SK-N-SH (cell line): ENCODE data around the gene TUBB4A.

Experiments used
- CTCF ChIP-seq: fragments of 200-600 bp; sonication (generic); IDR thresholded peaks from 2 replicates; pipeline ENCODE4 v1.6.1; 2017; ENCODE audit warnings: antibody characterized with exemption, mild to moderate bottlenecking, moderate library complexity
- EP300 ChIP-seq, 2 experiments: IDR thresholded peaks; 2 replicates each; pipeline versions ENCODE4 v1.4.0 to v1.6.1; 2012; ENCODE audit warnings: borderline replicate concordance in 1 of 2, low read depth in 1 of 2, low read length in 1 of 2
- EZH2phosphoT487 ChIP-seq: fragments of 200-600 bp; sonication (generic); IDR thresholded peaks from 2 replicates; pipeline ENCODE4 v1.6.1; 2017; ENCODE audit warnings: low read depth, mixed run types, mild to moderate bottlenecking, antibody characterized with exemption, moderate library complexity, borderline replicate concordance
- FOXJ3 ChIP-seq: sonication (generic); formaldehyde crosslinking; IDR thresholded peaks from 2 replicates; pipeline ENCODE4 v1.5.1; 2020; ENCODE audit warnings: mild to moderate bottlenecking, missing genetic modification reagents
- GATA2 ChIP-seq: sonication (generic); formaldehyde crosslinking; IDR thresholded peaks from 2 replicates; pipeline ENCODE4 v1.5.0; 2020; ENCODE audit warnings: mild to moderate bottlenecking, missing genetic modification reagents
- MAX ChIP-seq: IDR thresholded peaks from 2 replicates; pipeline ENCODE4 v1.4.0; 2012; ENCODE audit warnings: low read depth
- MXI1 ChIP-seq: IDR thresholded peaks from 2 replicates; pipeline ENCODE4 v1.6.1; 2012; ENCODE audit warnings: mild to moderate bottlenecking, low read depth, low read length, improper control_type of control experiment
- POLR2AphosphoS5 ChIP-seq: IDR thresholded peaks from 2 replicates; pipeline ENCODE4 v1.6.1; 2012; ENCODE audit warnings: low read depth, low read length
- RAD21 ChIP-seq: IDR thresholded peaks from 2 replicates; pipeline ENCODE4 v1.6.1; 2012; ENCODE audit warnings: mild to moderate bottlenecking, low read length
- RFX5 ChIP-seq: IDR thresholded peaks from 2 replicates; pipeline ENCODE4 v1.6.1; 2012; ENCODE audit warnings: mild to moderate bottlenecking, improper control_type of control experiment, low read length
- SMC3 ChIP-seq: IDR thresholded peaks from 2 replicates; pipeline ENCODE4 v1.6.1; 2012; ENCODE audit warnings: low read depth, low read length, improper control_type of control experiment
- TEAD4 ChIP-seq: IDR thresholded peaks from 2 replicates; pipeline ENCODE4 v1.4.0; 2012; ENCODE audit warnings: mild to moderate bottlenecking, borderline replicate concordance; ENCODE audit not compliant: insufficient read depth
- YY1 ChIP-seq: IDR thresholded peaks from 2 replicates; pipeline ENCODE4 v1.4.0; 2012; ENCODE audit warnings: low read depth, mild to moderate bottlenecking

DNA sequence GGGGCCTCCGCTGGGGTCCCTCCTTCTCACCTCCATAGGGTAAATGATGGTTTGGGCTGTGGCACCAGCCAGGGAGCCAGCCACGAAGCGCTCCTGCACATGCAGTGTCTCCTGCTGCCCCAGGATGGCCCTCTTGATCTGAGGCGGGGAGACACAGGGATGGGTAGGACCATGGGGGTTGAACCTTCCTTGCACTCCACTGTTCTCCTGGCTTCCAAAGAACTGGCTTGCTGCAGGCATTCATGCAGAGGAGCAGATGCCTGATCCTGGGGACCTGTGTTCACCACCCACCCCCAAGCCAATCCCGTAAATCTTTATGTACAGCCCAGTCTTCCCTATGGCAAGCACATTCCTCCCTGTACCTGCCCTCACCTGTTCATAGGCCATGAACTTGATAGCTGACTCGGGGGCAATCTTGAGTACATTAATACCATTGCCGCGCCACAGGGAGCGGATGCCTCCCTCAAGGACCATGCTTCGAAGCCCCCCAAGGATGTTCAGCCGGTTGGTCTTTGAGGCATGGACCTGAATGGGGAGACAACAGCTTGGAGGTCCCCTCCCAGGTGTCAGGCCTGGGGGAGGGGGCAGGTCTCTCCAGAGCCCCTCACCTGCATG lies 48.1 kb downstream of the TUBB4A start:
- TF ChIP-seq POLR2AphosphoS5 (no peak), FOXJ3 (CRISPR knock-in tag) (no peak), CTCF (no peak), MXI1 (no peak), MAX (no peak), EZH2phosphoT487 (no peak), YY1 (no peak), RAD21 (no peak), SMC3 (no peak), EP300 (IDR thresholded peaks at IDR 0.05; ENCODE audit: borderline replicate concordance in 1 of 2, low read depth in 1 of 2, low read length in 1 of 2) (no peak), TEAD4 (no peak), GATA2 (no peak), RFX5 (no peak)
